ENCODE results near the gene RGS7. TPM values are rescaled to one million over a fixed set of nuclear protein-coding genes. Genes with fewer than 3 reads are reported as not detected.

The RGS7 gene
- total and polyA plus RNA-seq, 2 of the 4 experiments (the other 2 are of a cell fraction): 0.58 to 0.72 TPM

DNA sequence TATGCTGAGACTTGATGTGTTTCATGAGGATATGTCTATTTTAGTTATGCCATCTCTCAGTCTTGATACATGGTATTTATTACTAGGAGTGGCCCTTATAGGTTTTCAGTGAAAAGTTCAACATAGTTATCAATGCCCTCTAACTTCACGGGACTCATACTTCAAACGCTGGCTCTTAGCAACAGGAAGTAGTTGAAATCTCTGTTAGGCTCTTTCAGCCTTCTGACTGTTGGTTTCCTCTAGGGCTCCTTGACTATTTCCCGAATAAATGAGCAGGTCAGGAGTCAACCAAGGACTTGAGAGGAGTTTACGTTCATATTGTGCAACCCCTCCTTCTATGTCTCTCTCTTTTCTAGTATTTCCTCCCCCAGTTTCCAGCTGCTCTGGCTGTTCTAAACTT is 141.8 kb downstream of the RGS7 start:
- DNase-seq (no peak), ATAC-seq (ENCODE audit: low read depth) (no peak)
- Histone ChIP-seq H4K5ac (ENCODE audit: low read depth, low read length) (no peak overlapping the region), H2BK5ac (ENCODE audit: low read depth, low read length, poor library complexity, severe bottlenecking) (no peak overlapping the region), H3K4ac (ENCODE audit: low read depth, low read length) (no peak overlapping the region), H2AK5ac (ENCODE audit: low read depth, low read length) (no peak overlapping the region), H2BK120ac (ENCODE audit: low read depth, low read length) (no peak overlapping the region), H3K18ac (ENCODE audit: low read depth, low read length) (no peak overlapping the region), H3K4me2 (ENCODE audit: low read depth, low read length) (no peak overlapping the region), H3K9me3 (ENCODE audit: control insufficient read depth, insufficient read depth, low read length) (peaks cover 8% of the 10 kb centered on the region; the same call in 1 of the 2 replicates), H3K27me3 (ENCODE audit: control insufficient read depth, insufficient read depth, low read length) (no peaks in the 10 kb centered on the region), H3K56ac (ENCODE audit: extremely low read depth, insufficient read depth, low read length) (no peak overlapping the region), H2BK20ac (ENCODE audit: low read depth, low read length) (no peak overlapping the region), H2BK15ac (ENCODE audit: low read depth, low read length) (no peak overlapping the region), H3K14ac (replicated peaks; ENCODE audit: low read depth, low read length) (no peak overlapping the region), H3K27ac (ENCODE audit: insufficient read depth, low read length) (no peak overlapping the region), H3K36me3 (ENCODE audit: control insufficient read depth, insufficient read depth, low read length) (no peaks in the 10 kb centered on the region), H4K20me1 (ENCODE audit: insufficient read depth, low read length) (no peaks in the 10 kb centered on the region), H3K23ac (ENCODE audit: low read depth, low read length) (no peak overlapping the region), H3K9ac (ENCODE audit: low read depth, low read length) (no peak overlapping the region), H3K4me1 (ENCODE audit: control insufficient read depth, insufficient read depth, low read length) (no peaks in the 10 kb centered on the region), H3K4me3 (ENCODE audit: insufficient read depth, low read depth, low read length) (no peak overlapping the region), H3K9me1 (ENCODE audit: insufficient read depth, low read length) (no peaks in the 10 kb centered on the region), H3K79me1 (ENCODE audit: low read depth in 1 of 2, low read length in 2 of 2) (no peaks in the 10 kb centered on the region), H2AK9ac (replicated peaks; ENCODE audit: low read depth, low read length, poor library complexity) (no peak overlapping the region), H4K91ac (ENCODE audit: insufficient read depth, low read depth, low read length) (no peak overlapping the region), H4K8ac (ENCODE audit: low read depth in 2 of 2, low read length in 2 of 2) (no peak overlapping the region), H2AFZ (replicated peaks; ENCODE audit: low read length, poor library complexity) (no peak overlapping the region)
- dilution Hi-C loops (cut with HindIII; ENCODE audit: low sequenced_read_pairs, unreplicated experiment) (no loop called here), in situ Hi-C loops (cut with MboI; ENCODE audit: low sequenced_read_pairs) (no loop called here), intact Hi-C loops (cut with micrococcal nuclease) (no loop called here)
- TF ChIP-seq SMC3 (IDR thresholded peaks at IDR 0.05; ENCODE audit: low read depth, low read length) (no peak), POLR2A (IDR thresholded peaks at IDR 0.05; ENCODE audit: low read depth, low read length) (no peak), NFE2L2 (IDR thresholded peaks at IDR 0.05; ENCODE audit: low read depth, low read length) (no peak), RAD21 (IDR thresholded peaks at IDR 0.05; ENCODE audit: low read length) (no peak), CEBPB (IDR thresholded peaks at IDR 0.05; ENCODE audit: low read depth, low read length) (0 out of 2 replicates have a peak, but pooled peaks have one; percentile 7)
- TF ChIP-seq, protein P1, sequence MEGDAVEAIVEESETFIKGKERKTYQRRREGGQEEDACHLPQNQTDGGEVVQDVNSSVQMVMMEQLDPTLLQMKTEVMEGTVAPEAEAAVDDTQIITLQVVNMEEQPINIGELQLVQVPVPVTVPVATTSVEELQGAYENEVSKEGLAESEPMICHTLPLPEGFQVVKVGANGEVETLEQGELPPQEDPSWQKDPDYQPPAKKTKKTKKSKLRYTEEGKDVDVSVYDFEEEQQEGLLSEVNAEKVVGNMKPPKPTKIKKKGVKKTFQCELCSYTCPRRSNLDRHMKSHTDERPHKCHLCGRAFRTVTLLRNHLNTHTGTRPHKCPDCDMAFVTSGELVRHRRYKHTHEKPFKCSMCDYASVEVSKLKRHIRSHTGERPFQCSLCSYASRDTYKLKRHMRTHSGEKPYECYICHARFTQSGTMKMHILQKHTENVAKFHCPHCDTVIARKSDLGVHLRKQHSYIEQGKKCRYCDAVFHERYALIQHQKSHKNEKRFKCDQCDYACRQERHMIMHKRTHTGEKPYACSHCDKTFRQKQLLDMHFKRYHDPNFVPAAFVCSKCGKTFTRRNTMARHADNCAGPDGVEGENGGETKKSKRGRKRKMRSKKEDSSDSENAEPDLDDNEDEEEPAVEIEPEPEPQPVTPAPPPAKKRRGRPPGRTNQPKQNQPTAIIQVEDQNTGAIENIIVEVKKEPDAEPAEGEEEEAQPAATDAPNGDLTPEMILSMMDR (conservative IDR thresholded peaks at IDR 0.05; ENCODE audit: low read depth, low read length): no peak
- ChIA-PET CTCF (no interaction called here), POLR2A (ENCODE audit: unreplicated experiment) (no interaction called here)
- no TSS peak for BruUV-seq (replicated peaks)
- no CpG with 5 or more reads among the region's 4 CpGs for WGBS, 2 experiments (ENCODE audit: extremely low coverage in 2 of 2, insufficient read length in 1 of 2)

Data from IMR-90 (cell line).